Pancreas (tissue), 10 donors: ENCODE measurements around the gene ADGRG6. TPM values are rescaled to one million over a fixed set of nuclear protein-coding genes. Genes with fewer than 3 reads are reported as not detected.

Experiments used
- ATAC-seq, 4 donors: fragments of 200-7000 bp; cut with Tn5 transposase; one replicate each; pipeline versions ENCODE4 v1.8.0 to v1.9.1; 2020; ENCODE audit warnings: mild to moderate bottlenecking in 4 of 4, moderate library complexity in 4 of 4
- DNase-seq, 6 donors: peaks; one replicate each; pipeline ENCODE4 v3.0.0-alpha.2; 2020
- FAIRE-seq: peaks from 2 replicates; lab custom pipeline; 2012; peaks lifted over from hg19 to GRCh38; lab: Jason Lieb, UNC
- H3K27ac ChIP-seq, 4 donors: fragments of 200-600 bp; sonication (generic); 1 replicate in 3 of 4; 2 replicates in 1 of 4; pipeline versions ENCODE4 v1.5.0 to v1.8.0; 2020
- H3K27me3 ChIP-seq, 4 donors: fragments of 200-600 bp; one replicate each; pipeline ENCODE4 v1.8.0; 2021
- H3K36me3 ChIP-seq, 3 donors: fragments of 200-600 bp; sonication (generic) in 1 of 3; one replicate each; pipeline versions ENCODE4 v1.5.0 to v1.8.0; 2020 to 2021
- H3K4me1 ChIP-seq, 3 donors: fragments of 200-600 bp; one replicate each; pipeline ENCODE4 v1.8.0; 2021
- H3K4me3 ChIP-seq, 4 donors: fragments of 200-600 bp; sonication (generic) in 2 of 4; one replicate each; pipeline versions ENCODE4 v1.5.0 to v1.8.0; 2020 to 2021
- H3K9me3 ChIP-seq, 4 donors: fragments of 200-600 bp; one replicate each; pipeline ENCODE4 v1.8.0; 2021
- CTCF ChIP-seq, 4 donors: fragments of 200-600 bp; sonication (generic) in 3 of 4; IDR thresholded peaks; one replicate each; pipeline versions ENCODE4 v1.5.0 to v1.8.0; 2021; ENCODE audit warnings: antibody characterized with exemption in 4 of 4
- WGBS, 2 donors: extraction: QIAGEN DNeasy Blood & Tissue Kit; methylation state at CpG; one replicate each; pipeline ENCODE4 v1.1.7; 2013; 5-methylcytosine and 5-hydroxymethylcytosine counted together
- intact Hi-C, 3 donors: fragments of 100-400 bp; cut with DNase I; formaldehyde crosslinking; loops; one replicate each; pipeline versions ENCODE4 v1.11.1 to v1.14.2; 2022
- polyA plus RNA-seq, 2 donors: library from polyadenylated mRNA; stranded (reverse); fragments of 200-250 nt; gene quantifications; one replicate each; pipeline ENCODE4 v1.2.3, GENCODE V29; 2013
- total RNA-seq, 6 donors: library from RNA; stranded (reverse); fragmentation: NEBNext Ultra II Directional in 4 of 6; extraction: Animal tissue kit (Norgen Biotek cat#: 25700) in 4 of 6; gene quantifications; one replicate each; pipeline versions ENCODE4 v1.2.1 to v1.2.4, GENCODE V29; 2021 to 2023
- donor health status: healthy with polysubstance abuse.
- donor health status: DM: no; HTN: no; CAD: no; lungs with moderate emphysema.
- donor health status: DM: no; HTN: no; CAD: no.
- donor health status: control.
- donor health status: control.
- donor health status: Bipolar disorder and iron deficiency.
- donor health status: DM: yes; HTN: yes; CAD: no.
- donor health status: DM: no; HTN: no; CAD: no.
- donor health status: DM: no; HTN: no; CAD: no.
- donor health status: DM: yes; HTN: yes; CAD: no.

The ADGRG6 gene
- total and polyA plus RNA-seq, 8 donors = 1.6 to 10.7 (median 4.2) TPM

- no peak for FAIRE-seq
- no peak for TF ChIP-seq CTCF (IDR thresholded peaks at IDR 0.05)
Measured at GRCh38 chr6:142482974-142483373, 181.2 kb downstream of the ADGRG6 start.

GRCh38 chr6:142485256-142485655 lies 183.4 kb downstream of the ADGRG6 start:
- no peaks in the 10 kb centered on the region for H3K9me3 ChIP-seq
- no peaks in the 10 kb centered on the region for H3K27me3 ChIP-seq
- ATAC-seq = no peak
- no peaks in the 10 kb centered on the region for H3K4me1 ChIP-seq
- no peak for FAIRE-seq
- H3K36me3 ChIP-seq = no peaks in the 10 kb centered on the region
- no peak for TF ChIP-seq CTCF (IDR thresholded peaks at IDR 0.05)
- H3K4me3 ChIP-seq = no peak overlapping the region
- DNase-seq = no peak
- WGBS, 2 donors = 74 to 75% methylated on average over 2 of the region's 2 CpGs
- intact Hi-C loops = no loop called here
- H3K27ac ChIP-seq = no peak overlapping the region

More at GRCh38 chr6:142482974-142483373, 181.2 kb downstream of the ADGRG6 start:
- WGBS, 2 donors = 52 to 61% methylated on average over 5 of the region's 5 CpGs
- no peak for DNase-seq
- H3K4me3 ChIP-seq = no peak overlapping the region
- H3K4me1 ChIP-seq = no peaks in the 10 kb centered on the region
- no peaks in the 10 kb centered on the region for H3K36me3 ChIP-seq
- intact Hi-C loops = no loop called here
- no peak overlapping the region for H3K27ac ChIP-seq
- ATAC-seq = no peak
- H3K27me3 ChIP-seq = no peaks in the 10 kb centered on the region
- no peaks in the 10 kb centered on the region for H3K9me3 ChIP-seq

- Histone ChIP-seq H3K27me3 (no peaks in the 10 kb centered on the region), H3K27ac (no peak overlapping the region), H3K9me3 (no peaks in the 10 kb centered on the region), H3K36me3 (no peaks in the 10 kb centered on the region), H3K4me3 (no peak overlapping the region), H3K4me1 (no peaks in the 10 kb centered on the region)
- FAIRE-seq (no peak), DNase-seq (no peak), ATAC-seq (no peak)
- intact Hi-C loops = no loop called here
- TF ChIP-seq CTCF (IDR thresholded peaks at IDR 0.05) = no peak
- WGBS, 2 donors = 58 to 65% methylated on average over 1 of the region's 1 CpG
Measured at GRCh38 chr6:142489722-142490610, 188.2 kb downstream of the ADGRG6 start.

Other genes starting within 250 kb of the ADGRG6 start
- gene GJE1, start 169.1 kb upstream of the ADGRG6 start, total RNA-seq = not detected
- gene GJE1, start 169.1 kb upstream of the ADGRG6 start, polyA plus RNA-seq = not detected
- under 1 TPM in 1 of 6 donors, not detected in 5; 0.12 TPM for gene NMBR, start 154.9 kb upstream of the ADGRG6 start, total RNA-seq
- not detected for gene NMBR, start 154.9 kb upstream of the ADGRG6 start, polyA plus RNA-seq
- gene VTA1, start 154.7 kb upstream of the ADGRG6 start, total RNA-seq = 10 to 100 TPM in 4 of 6 donors, 1 to 10 TPM in 2; 9.8 to 20.3 (median 14.1) TPM
- gene VTA1, start 154.7 kb upstream of the ADGRG6 start, polyA plus RNA-seq = 10 to 100 TPM in 1 of 2 donors, 1 to 10 TPM in 1; 6.2 to 14.7 TPM